Measurements from ENCODE around the gene TMCO6.
"Not testable (repeated sequence)": the region's sequence is repeated elsewhere in the genome, so short reads cannot be mapped to it uniquely, and the experiment has no call there.

TMCO6 gene

DNA sequence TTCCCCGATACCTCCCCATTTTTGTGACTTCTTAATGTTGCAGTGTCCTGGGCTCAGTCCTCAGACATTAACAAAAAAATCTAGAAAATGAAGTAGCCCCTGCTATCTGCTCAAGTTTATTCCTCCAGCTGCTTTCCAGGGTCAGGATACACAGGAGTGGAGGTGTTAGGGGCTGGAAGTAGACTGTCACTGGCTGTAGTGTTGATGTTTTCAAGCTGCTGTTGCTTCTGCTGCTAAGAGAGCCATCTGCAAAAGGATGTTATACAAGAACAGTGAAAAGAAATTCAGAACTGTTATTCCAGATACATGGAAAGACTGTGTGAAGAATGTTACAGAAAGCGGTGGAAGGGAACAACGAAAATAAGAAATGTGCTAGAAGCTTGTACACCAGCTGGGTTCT is 16.9 kb upstream of the TMCO6 start:
- Histone ChIP-seq H3K23ac (ENCODE audit: low read length) (no peak overlapping the region), H4K8ac (ENCODE audit: low read depth, low read length) (no peak overlapping the region), H2BK120ac (ENCODE audit: low read depth, low read length) (no peak overlapping the region), H3K79me1 (ENCODE audit: low read length) (no peaks in the 10 kb centered on the region), H3K4me1 (ENCODE audit: control insufficient read depth, low read depth, low read length) (no peaks in the 10 kb centered on the region), H3K27ac (ENCODE audit: low read depth, low read length) (no peak overlapping the region), H2BK5ac (ENCODE audit: low read length) (no peak overlapping the region), H3K27me3 (ENCODE audit: insufficient read depth, low read length, poor library complexity) (no peaks in the 10 kb centered on the region), H3K4ac (ENCODE audit: low read depth, low read length) (no peak overlapping the region), H2AK5ac (ENCODE audit: low read length) (no peak overlapping the region), H3K4me3 (ENCODE audit: low read length) (no peak overlapping the region), H2BK15ac (replicated peaks; ENCODE audit: low read depth) (no peak overlapping the region), H3K79me2 (ENCODE audit: control insufficient read depth, insufficient read depth, low read length) (no peaks in the 10 kb centered on the region), H3K18ac (ENCODE audit: low read length) (no peak overlapping the region), H3K56ac (ENCODE audit: low read length) (no peak overlapping the region), H3K4me2 (ENCODE audit: low read length) (no peak overlapping the region), H4K5ac (ENCODE audit: low read length) (no peak overlapping the region), H3K9ac (ENCODE audit: low read length) (no peak overlapping the region), H3K36me3 (ENCODE audit: control insufficient read depth, insufficient read depth, low read length) (no peaks in the 10 kb centered on the region)
- no CpG with 5 or more reads among the region's 3 CpGs for WGBS (ENCODE audit: extremely low coverage, insufficient coverage, low lambda C conversion rate)
- DNase-seq = no peak

DNA sequence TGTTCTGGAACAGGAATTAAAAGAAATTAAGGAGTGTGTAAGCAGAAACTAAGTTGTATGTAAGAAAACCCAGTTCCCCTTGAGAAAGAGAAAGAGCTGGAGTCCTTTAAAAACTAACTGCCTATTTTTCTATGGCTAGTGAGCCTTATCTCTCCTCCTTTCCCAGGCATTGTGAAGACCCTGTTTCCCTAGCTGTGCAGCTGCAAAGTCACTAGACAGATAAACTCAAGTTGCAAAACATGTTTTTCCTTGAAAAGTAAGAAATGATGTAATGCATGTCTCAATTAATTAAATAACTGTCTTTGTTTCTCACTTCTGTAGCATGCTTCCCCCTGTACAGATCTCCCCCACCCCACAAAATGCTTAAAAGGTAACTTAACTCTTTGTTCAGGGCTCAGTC is 16.2 kb upstream of the TMCO6 start:
- not testable (repeated sequence) for H3K4me3 ChIP-seq (ENCODE audit: low read length); H3K23ac ChIP-seq (ENCODE audit: low read length); H3K27ac ChIP-seq (ENCODE audit: low read depth, low read length); H3K4me1 ChIP-seq (ENCODE audit: control insufficient read depth, low read depth, low read length); H3K18ac ChIP-seq (ENCODE audit: low read length); H3K4me2 ChIP-seq (ENCODE audit: low read length); H3K79me2 ChIP-seq (ENCODE audit: control insufficient read depth, insufficient read depth, low read length); DNase-seq; H2BK120ac ChIP-seq (ENCODE audit: low read depth, low read length); H3K27me3 ChIP-seq (ENCODE audit: insufficient read depth, low read length, poor library complexity); H4K8ac ChIP-seq (ENCODE audit: low read depth, low read length); H3K36me3 ChIP-seq (ENCODE audit: control insufficient read depth, insufficient read depth, low read length); H2BK15ac ChIP-seq (replicated peaks; ENCODE audit: low read depth); H2AK5ac ChIP-seq (ENCODE audit: low read length); H3K4ac ChIP-seq (ENCODE audit: low read depth, low read length); H3K56ac ChIP-seq (ENCODE audit: low read length); H2BK5ac ChIP-seq (ENCODE audit: low read length); H3K9ac ChIP-seq (ENCODE audit: low read length); H4K5ac ChIP-seq (ENCODE audit: low read length); H3K79me1 ChIP-seq (ENCODE audit: low read length)

DNA sequence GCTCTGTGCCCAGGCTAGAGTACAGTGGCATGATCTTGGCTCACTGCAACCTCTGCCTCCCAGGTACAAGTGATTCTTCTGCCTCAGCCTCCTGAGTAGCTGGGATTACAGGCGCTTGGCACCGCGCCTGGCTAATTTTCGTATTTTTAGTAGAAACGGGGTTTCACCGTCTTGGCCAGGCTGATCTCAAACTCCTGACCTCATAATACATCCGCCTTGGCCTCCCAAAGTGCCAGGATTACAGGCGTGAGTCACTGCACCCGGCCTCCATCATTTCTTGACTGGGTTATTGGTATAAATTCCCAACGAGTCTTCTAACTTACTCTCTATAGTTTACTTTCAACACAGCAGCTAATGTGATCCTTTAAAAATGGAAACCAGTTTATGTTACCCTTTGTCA is 14.4 kb upstream of the TMCO6 start:
- H2BK120ac ChIP-seq (ENCODE audit: low read depth, low read length); H3K79me2 ChIP-seq (ENCODE audit: control insufficient read depth, insufficient read depth, low read length); H2BK15ac ChIP-seq (replicated peaks; ENCODE audit: low read depth); H3K4me3 ChIP-seq (ENCODE audit: low read length); H3K9ac ChIP-seq (ENCODE audit: low read length); H3K36me3 ChIP-seq (ENCODE audit: control insufficient read depth, insufficient read depth, low read length); H2AK5ac ChIP-seq (ENCODE audit: low read length); H2BK5ac ChIP-seq (ENCODE audit: low read length); H4K8ac ChIP-seq (ENCODE audit: low read depth, low read length); H3K4me2 ChIP-seq (ENCODE audit: low read length); H3K56ac ChIP-seq (ENCODE audit: low read length); H4K5ac ChIP-seq (ENCODE audit: low read length); H3K4me1 ChIP-seq (ENCODE audit: control insufficient read depth, low read depth, low read length); H3K23ac ChIP-seq (ENCODE audit: low read length); H3K27ac ChIP-seq (ENCODE audit: low read depth, low read length); H3K18ac ChIP-seq (ENCODE audit: low read length); H3K4ac ChIP-seq (ENCODE audit: low read depth, low read length); DNase-seq; H3K79me1 ChIP-seq (ENCODE audit: low read length); H3K27me3 ChIP-seq (ENCODE audit: insufficient read depth, low read length, poor library complexity): not testable (repeated sequence)
- no CpG with 5 or more reads among the region's 10 CpGs for WGBS (ENCODE audit: extremely low coverage, insufficient coverage, low lambda C conversion rate)

DNA sequence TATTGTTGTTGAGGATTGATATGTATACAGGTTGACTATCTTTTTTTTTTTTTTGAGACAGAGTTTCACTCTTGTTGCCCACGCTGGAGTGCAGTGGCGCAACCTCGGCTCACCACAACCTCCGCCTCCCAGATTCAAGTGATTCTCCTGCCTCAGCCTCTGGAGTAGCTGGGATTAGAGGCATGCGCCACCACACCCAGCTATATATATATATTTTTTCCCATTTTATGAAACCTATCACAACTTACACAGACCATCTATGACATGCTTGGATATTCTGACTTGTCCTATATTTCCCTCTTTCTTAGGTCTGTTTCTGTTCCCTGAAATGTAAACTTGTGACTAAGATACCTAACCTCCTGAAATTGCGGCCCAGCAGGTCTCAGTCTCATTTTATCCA is 11.3 kb upstream of the TMCO6 start:
- no CpG with 5 or more reads among the region's 6 CpGs for WGBS (ENCODE audit: extremely low coverage, insufficient coverage, low lambda C conversion rate)
- no peak overlapping the region for H4K8ac ChIP-seq (ENCODE audit: low read depth, low read length)
- no peaks in the 10 kb centered on the region for H3K4me1 ChIP-seq (ENCODE audit: control insufficient read depth, low read depth, low read length)
- no peaks in the 10 kb centered on the region for H3K36me3 ChIP-seq (ENCODE audit: control insufficient read depth, insufficient read depth, low read length)
- H2BK5ac ChIP-seq (ENCODE audit: low read length) = no peak overlapping the region
- peak; percentile 32 for DNase-seq
- H3K18ac ChIP-seq (ENCODE audit: low read length) = no peak overlapping the region
- H3K4ac ChIP-seq (ENCODE audit: low read depth, low read length) = no peak overlapping the region
- no peak overlapping the region for H2AK5ac ChIP-seq (ENCODE audit: low read length)
- no peak overlapping the region for H2BK120ac ChIP-seq (ENCODE audit: low read depth, low read length)
- no peaks in the 10 kb centered on the region for H3K79me1 ChIP-seq (ENCODE audit: low read length)
- H3K4me2 ChIP-seq (ENCODE audit: low read length) = no peak overlapping the region
- no peaks in the 10 kb centered on the region for H3K79me2 ChIP-seq (ENCODE audit: control insufficient read depth, insufficient read depth, low read length)
- H3K23ac ChIP-seq (ENCODE audit: low read length) = no peak overlapping the region
- H3K56ac ChIP-seq (ENCODE audit: low read length) = no peak overlapping the region
- no peak overlapping the region for H4K5ac ChIP-seq (ENCODE audit: low read length)
- no peaks in the 10 kb centered on the region for H3K27me3 ChIP-seq (ENCODE audit: insufficient read depth, low read length, poor library complexity)
- no peak overlapping the region for H3K9ac ChIP-seq (ENCODE audit: low read length)
- H2BK15ac ChIP-seq (replicated peaks; ENCODE audit: low read depth) = no peak overlapping the region
- H3K4me3 ChIP-seq (ENCODE audit: low read length) = no peak overlapping the region
- H3K27ac ChIP-seq (ENCODE audit: low read depth, low read length) = no peak overlapping the region

DNA sequence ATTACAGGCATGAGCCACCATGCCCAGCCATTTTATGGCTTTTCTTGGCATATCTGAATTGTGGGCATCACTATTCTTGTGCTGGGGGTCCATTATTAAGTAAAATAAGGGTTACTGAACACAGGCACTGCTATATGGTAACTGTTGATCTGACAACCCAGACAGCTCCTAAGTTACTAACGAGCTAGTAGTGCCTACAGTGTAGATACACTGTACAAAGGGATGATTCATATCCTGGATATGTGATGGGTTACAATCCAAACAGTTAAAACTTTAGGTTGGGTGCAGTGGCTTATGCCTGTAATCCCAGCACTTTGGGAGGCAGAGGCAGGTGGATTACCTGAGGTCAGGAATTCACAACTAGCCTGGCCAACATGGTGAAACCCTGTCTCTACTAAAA is 10.5 kb upstream of the TMCO6 start:
- H3K27ac ChIP-seq (ENCODE audit: low read depth, low read length) = no peak overlapping the region
- H4K5ac ChIP-seq (ENCODE audit: low read length) = no peak overlapping the region
- H2AK5ac ChIP-seq (ENCODE audit: low read length) = no peak overlapping the region
- no peak for DNase-seq
- H3K4me3 ChIP-seq (ENCODE audit: low read length) = no peak overlapping the region
- H2BK15ac ChIP-seq (replicated peaks; ENCODE audit: low read depth) = no peak overlapping the region
- H4K8ac ChIP-seq (ENCODE audit: low read depth, low read length) = no peak overlapping the region
- no peak overlapping the region for H2BK120ac ChIP-seq (ENCODE audit: low read depth, low read length)
- no peak overlapping the region for H3K4me2 ChIP-seq (ENCODE audit: low read length)
- H3K23ac ChIP-seq (ENCODE audit: low read length) = no peak overlapping the region
- no peak overlapping the region for H3K56ac ChIP-seq (ENCODE audit: low read length)
- H2BK5ac ChIP-seq (ENCODE audit: low read length) = no peak overlapping the region
- no peak overlapping the region for H3K9ac ChIP-seq (ENCODE audit: low read length)
- no peaks in the 10 kb centered on the region for H3K79me2 ChIP-seq (ENCODE audit: control insufficient read depth, insufficient read depth, low read length)
- no peak overlapping the region for H3K4ac ChIP-seq (ENCODE audit: low read depth, low read length)
- H3K18ac ChIP-seq (ENCODE audit: low read length) = no peak overlapping the region
- H3K79me1 ChIP-seq (ENCODE audit: low read length) = no peaks in the 10 kb centered on the region
- H3K4me1 ChIP-seq (ENCODE audit: control insufficient read depth, low read depth, low read length) = no peaks in the 10 kb centered on the region
- no peaks in the 10 kb centered on the region for H3K36me3 ChIP-seq (ENCODE audit: control insufficient read depth, insufficient read depth, low read length)
- no peaks in the 10 kb centered on the region for H3K27me3 ChIP-seq (ENCODE audit: insufficient read depth, low read length, poor library complexity)
- no CpG with 5 or more reads among the region's 1 CpG for WGBS (ENCODE audit: extremely low coverage, insufficient coverage, low lambda C conversion rate)

DNA sequence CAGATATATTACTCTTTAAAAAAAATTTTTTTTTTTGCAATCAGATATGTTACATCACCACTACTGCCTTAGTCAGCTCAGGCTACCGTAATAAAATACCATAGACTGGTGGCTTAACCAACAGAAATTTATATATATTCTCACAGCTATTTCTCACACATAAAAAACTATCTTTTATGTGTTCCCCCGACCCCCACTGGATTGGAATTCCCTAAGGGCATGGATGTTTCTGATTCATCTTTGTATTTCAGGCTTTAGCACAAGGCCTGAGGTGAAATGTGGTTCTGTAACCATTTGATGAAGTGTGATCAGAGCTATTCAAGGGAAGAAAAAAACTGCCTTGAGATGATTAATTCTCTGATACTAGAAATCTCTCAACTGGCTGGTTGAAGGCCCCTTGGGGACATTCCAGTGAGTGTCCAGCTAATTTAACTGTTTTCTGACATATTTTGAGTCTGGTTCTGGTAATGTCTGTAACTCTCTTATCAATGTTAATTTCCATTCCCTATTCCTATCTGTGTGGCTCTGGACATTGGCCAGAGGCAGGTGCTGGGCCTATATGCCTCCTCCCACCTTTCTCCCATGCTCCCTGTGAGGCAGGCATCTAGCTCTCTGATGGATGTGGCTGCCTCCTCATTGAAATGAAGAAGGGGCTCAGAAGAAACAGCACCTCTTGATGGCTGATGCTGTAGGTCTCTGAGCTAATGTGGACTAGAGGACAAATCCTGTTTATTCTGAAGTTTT is 8.8 kb upstream of the TMCO6 start:
- Histone ChIP-seq H3K27ac (ENCODE audit: low read depth, low read length) (no peak overlapping the region), H3K4me1 (ENCODE audit: control insufficient read depth, low read depth, low read length) (no peaks in the 10 kb centered on the region), H3K4me3 (ENCODE audit: low read length) (no peak overlapping the region), H2BK15ac (replicated peaks; ENCODE audit: low read depth) (no peak overlapping the region), H2BK120ac (ENCODE audit: low read depth, low read length) (no peak overlapping the region), H3K36me3 (ENCODE audit: control insufficient read depth, insufficient read depth, low read length) (no peaks in the 10 kb centered on the region), H3K23ac (ENCODE audit: low read length) (no peak overlapping the region), H3K18ac (ENCODE audit: low read length) (no peak overlapping the region), H2AK5ac (ENCODE audit: low read length) (no peak overlapping the region), H4K5ac (ENCODE audit: low read length) (no peak overlapping the region), H2BK5ac (ENCODE audit: low read length) (no peak overlapping the region), H3K79me2 (ENCODE audit: control insufficient read depth, insufficient read depth, low read length) (no peaks in the 10 kb centered on the region), H3K27me3 (ENCODE audit: insufficient read depth, low read length, poor library complexity) (no peaks in the 10 kb centered on the region), H4K8ac (ENCODE audit: low read depth, low read length) (no peak overlapping the region), H3K4me2 (ENCODE audit: low read length) (no peak overlapping the region), H3K4ac (ENCODE audit: low read depth, low read length) (no peak overlapping the region), H3K56ac (ENCODE audit: low read length) (no peak overlapping the region), H3K9ac (ENCODE audit: low read length) (no peak overlapping the region), H3K79me1 (ENCODE audit: low read length) (no peaks in the 10 kb centered on the region)
- WGBS (ENCODE audit: extremely low coverage, insufficient coverage, low lambda C conversion rate) = no CpG with 5 or more reads among the region's 2 CpGs
- no peak for DNase-seq

All from mesendoderm (in vitro differentiated cells).